ENCODE results near the gene CIC.
"Not testable (repeated sequence)": the region's sequence is repeated elsewhere in the genome, so short reads cannot be mapped to it uniquely, and the experiment has no call there.

CIC gene

DNA sequence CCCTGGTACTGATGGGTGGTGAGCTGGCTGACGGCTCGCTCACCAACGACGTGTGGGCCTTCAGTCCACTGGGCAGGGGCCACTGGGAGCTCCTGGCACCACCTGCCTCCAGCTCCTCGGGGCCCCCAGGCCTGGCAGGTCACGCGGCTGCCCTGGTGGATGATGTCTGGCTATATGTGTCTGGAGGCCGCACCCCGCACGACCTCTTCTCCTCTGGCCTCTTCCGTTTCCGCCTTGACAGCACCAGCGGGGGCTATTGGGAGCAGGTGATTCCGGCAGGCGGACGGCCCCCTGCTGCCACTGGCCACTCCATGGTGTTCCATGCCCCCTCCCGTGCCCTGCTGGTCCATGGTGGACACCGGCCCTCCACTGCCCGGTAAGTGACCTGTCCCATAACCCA lies 66.9 kb downstream of the CIC start:
- no peak for DNase-seq

- not testable (repeated sequence) for DNase-seq
These were observed 70.2 kb downstream of the CIC start for GRCh38 chr19:42339126-42339860.

- not testable (repeated sequence) for DNase-seq
These were observed 70.9 kb downstream of the CIC start for GRCh38 chr19:42339922-42340321.

DNA sequence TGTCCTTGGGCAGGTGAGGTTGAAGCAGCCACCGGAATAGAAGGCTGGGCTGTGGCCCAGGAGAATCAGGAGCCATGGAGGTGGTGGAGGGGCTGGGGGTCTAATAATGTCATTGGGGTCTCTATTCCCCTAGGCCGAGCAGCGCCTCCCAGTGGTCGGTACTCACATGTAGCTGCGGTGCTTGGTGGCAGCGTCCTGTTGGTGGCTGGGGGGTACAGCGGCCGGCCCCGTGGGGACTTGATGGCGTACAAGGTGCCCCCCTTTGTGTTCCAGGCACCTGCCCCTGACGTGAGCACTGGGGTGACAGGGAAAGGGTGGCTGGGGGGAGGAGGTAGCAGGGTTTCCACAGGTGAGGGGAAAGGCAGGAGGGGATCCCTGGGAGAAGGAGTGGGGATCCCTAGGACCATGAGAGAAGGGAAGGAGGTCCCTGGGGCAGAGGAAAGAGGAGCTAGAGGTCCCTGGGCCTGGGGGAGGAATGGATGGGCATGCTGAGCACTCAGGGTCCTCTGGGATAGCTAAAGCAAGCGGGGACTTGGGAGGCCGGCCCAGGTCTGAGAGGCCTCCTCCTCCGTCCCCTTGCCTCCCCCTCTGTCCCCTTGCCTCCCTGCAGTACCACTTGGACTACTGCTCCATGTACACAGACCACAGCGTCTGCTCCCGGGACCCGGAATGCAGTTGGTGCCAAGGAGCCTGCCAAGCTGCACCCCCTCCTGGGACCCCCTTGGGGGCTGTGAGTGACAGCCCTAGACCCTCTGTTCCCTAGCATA lies 74.5 kb downstream of the CIC start:
- DNase-seq: no peak

DNA sequence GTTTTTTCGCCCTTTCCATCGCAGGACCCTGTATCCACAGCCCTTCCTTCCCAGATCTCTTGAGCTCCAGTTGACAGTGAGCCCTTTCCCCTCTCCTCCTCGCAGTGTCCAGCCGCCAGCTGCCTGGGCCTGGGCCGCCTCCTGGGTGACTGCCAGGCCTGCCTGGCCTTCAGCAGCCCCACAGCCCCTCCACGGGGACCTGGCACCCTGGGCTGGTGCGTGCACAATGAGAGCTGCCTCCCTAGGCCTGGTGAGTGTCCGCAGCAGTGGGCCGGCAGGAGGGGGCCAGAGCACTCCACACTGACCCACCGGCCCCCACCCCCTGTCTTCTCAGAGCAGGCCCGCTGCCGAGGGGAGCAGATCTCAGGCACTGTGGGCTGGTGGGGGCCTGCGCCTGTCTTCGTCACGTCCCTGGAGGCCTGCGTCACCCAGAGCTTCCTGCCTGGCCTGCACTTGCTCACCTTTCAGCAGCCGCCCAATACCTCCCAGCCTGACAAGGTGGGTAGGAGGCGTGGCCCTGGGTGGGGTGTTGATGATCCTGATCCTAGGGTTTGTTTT lies 75.4 kb downstream of the CIC start:
- DNase-seq: no peak

Measured in T-helper 9 cell (primary cell).